Prostate gland (tissue), 2 donors: ENCODE data around the gene ANKRD40CL. TPM values are rescaled to one million over a fixed set of nuclear protein-coding genes. Genes with fewer than 3 reads are reported as not detected.

Source experiments
- DNase-seq: peaks from one replicate; pipeline ENCODE4 v3.0.0-alpha.2; 2019; ENCODE audit warnings: low spot score
- H3K27ac ChIP-seq, 2 donors: fragments of 200-600 bp; sonication (generic); 2 replicates each; pipeline ENCODE4 v1.5.1; 2017 to 2019
- H3K27me3 ChIP-seq: fragments of 200-600 bp; sonication (generic); replicated peaks from 2 replicates; pipeline ENCODE4 v1.5.1; 2019; ENCODE audit not compliant: insufficient read depth
- H3K36me3 ChIP-seq, 2 donors: fragments of 200-600 bp; sonication (generic); 1 replicate in 1 of 2; 2 replicates in 1 of 2; pipeline versions ENCODE4 v1.5.1 to v1.8.1; 2017 to 2019
- H3K4me1 ChIP-seq: fragments of 200-600 bp; sonication (generic); replicated peaks from 2 replicates; pipeline ENCODE4 v1.5.1; 2019
- H3K4me3 ChIP-seq, 2 donors: fragments of 200-600 bp; sonication (generic); 2 replicates each; pipeline ENCODE4 v1.5.1; 2017 to 2019
- H3K9me3 ChIP-seq: fragments of 200-600 bp; sonication (generic); 2 replicates; pipeline ENCODE4 v1.5.1; 2017
- CTCF ChIP-seq, 4 experiments: fragments of 200-600 bp in 2 of 4; fragments of 450-650 bp in 2 of 4; sonication (generic) in 2 of 4; IDR thresholded peaks; 1 replicate in 3 of 4; 2 replicates in 1 of 4; pipeline ENCODE4 v1.5.1; 2016 to 2019; ENCODE audit warnings: antibody characterized with exemption in 4 of 4, mild to moderate bottlenecking in 2 of 4, moderate library complexity in 2 of 4
- POLR2A ChIP-seq: fragments of 450-650 bp; IDR thresholded peaks from one replicate; pipeline ENCODE4 v1.6.1; 2016; ENCODE audit warnings: antibody characterized with exemption, mild to moderate bottlenecking
- POLR2AphosphoS5 ChIP-seq: sonication (generic); formaldehyde crosslinking; IDR thresholded peaks from one replicate; pipeline ENCODE4 v1.6.1; 2017; ENCODE audit warnings: antibody characterized with exemption
- WGBS: methylation state at CpG from one replicate; pipeline ENCODE4 v1.1.5; 2018; 5-methylcytosine and 5-hydroxymethylcytosine counted together
- intact Hi-C: fragments of 100-400 bp; cut with DNase I; formaldehyde crosslinking; loops from one replicate; pipeline ENCODE4 v1.14.2; 2022
- total RNA-seq, 2 donors: library from RNA; depleted of rRNA; stranded (reverse); fragments of >200 nt; gene quantifications; one replicate each; pipeline ENCODE4 v1.1.0, GENCODE V29; 2016

Gene ANKRD40CL
- total RNA-seq, 2 donors from 2014 or later = not detected

DNA sequence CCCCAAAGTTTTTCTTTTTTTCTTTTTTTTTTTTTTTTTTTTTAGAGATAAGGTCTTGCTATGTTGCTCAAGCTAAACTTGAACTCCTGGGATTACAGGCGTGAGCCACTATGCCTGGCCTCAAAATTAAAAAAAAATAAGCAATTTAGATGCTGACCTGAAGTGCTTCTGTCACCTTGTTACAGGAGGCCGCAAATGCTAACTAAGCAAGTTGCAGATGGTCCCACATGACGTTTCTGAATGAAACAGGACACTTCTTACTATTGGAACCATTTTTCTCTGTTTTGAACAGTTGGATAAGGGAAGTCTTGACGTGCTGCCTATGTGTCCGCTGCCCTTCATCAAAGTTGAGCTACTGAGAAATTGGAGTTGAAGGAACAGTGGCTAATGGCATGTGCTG, 8.8 kb downstream of the ANKRD40CL start:
- Histone ChIP-seq H3K9me3 (no peaks in the 10 kb centered on the region), H3K4me1 (no peaks in the 10 kb centered on the region), H3K36me3 (no peaks in the 10 kb centered on the region), H3K4me3 (no peak overlapping the region), H3K27me3 (no peaks in the 10 kb centered on the region), H3K27ac (no peak overlapping the region)
- TF ChIP-seq POLR2AphosphoS5 (no peak), POLR2A (no peak), CTCF (IDR thresholded peaks at IDR 0.05) (no peak)
- no peak for DNase-seq
- intact Hi-C loops = no loop called here
- WGBS = 55% methylated on average over 5 of the region's 5 CpGs

- intact Hi-C loops = no loop called here
- no peak overlapping the region for H3K27ac ChIP-seq
- TF ChIP-seq POLR2A = no peak
- no peaks in the 10 kb centered on the region for H3K4me1 ChIP-seq
- no peaks in the 10 kb centered on the region for H3K27me3 ChIP-seq
- WGBS = 55% methylated on average over 2 of the region's 2 CpGs
- no peak overlapping the region for H3K4me3 ChIP-seq
- H3K36me3 ChIP-seq = no peaks in the 10 kb centered on the region
- DNase-seq = no peak
- H3K9me3 ChIP-seq = no peaks in the 10 kb centered on the region
Observed at GRCh38 chr17:50754521-50754920, 12.8 kb downstream of the ANKRD40CL start.

DNA sequence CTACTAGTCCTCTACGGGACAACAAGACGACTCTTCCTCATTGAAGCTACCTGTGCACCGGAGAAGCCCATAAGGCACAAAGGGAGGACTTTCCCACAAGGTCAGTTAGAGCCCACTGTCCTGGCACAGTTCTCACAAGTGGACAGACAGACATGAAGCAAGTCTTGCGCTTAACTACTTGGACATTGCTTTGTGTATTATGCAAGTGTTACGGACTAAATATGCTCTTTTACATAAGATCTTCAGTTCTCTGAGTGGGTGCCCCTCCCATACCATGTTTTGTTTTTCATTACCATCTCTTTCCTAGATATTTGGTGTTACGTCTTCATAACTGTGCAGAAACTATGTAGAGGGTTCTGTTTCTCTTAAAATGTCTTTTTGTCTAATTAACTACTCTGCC, 18.1 kb downstream of the ANKRD40CL start:
- Histone ChIP-seq H3K4me1 (no peaks in the 10 kb centered on the region), H3K27me3 (no peaks in the 10 kb centered on the region), H3K27ac (no peak overlapping the region), H3K36me3 (peaks cover 0 to 8% of the 10 kb centered on the region in 2 donors), H3K9me3 (no peaks in the 10 kb centered on the region), H3K4me3 (no peak overlapping the region)
- intact Hi-C loops = no loop called here
- TF ChIP-seq CTCF (IDR thresholded peaks at IDR 0.05) (no peak), POLR2AphosphoS5 (no peak), POLR2A (no peak)
- 89% methylated on average over 6 of the region's 6 CpGs for WGBS
- DNase-seq = no peak

DNA sequence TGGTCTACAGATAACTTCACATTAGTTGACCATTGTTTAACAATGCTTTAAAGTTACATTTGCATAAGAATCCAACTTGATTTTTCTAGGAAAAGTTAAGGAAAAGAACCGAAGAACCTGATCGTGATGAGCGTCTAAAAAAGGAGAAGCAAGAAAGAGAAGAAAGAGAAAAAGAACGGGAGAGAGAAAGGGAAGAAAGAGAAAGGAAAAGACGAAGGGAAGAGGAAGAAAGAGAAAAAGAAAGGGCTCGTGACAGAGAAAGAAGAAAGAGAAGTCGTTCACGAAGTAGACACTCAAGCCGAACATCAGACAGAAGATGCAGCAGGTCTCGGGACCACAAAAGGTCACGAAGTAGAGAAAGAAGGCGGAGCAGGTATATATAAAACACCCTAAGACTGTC, 21.7 kb downstream of the ANKRD40CL start:
- no peak overlapping the region for H3K27ac ChIP-seq
- intact Hi-C loops = no loop called here
- TF ChIP-seq POLR2A = no peak
- TF ChIP-seq CTCF (IDR thresholded peaks at IDR 0.05) = no peak
- TF ChIP-seq POLR2AphosphoS5 = no peak
- peaks cover 4 to 18% of the 10 kb centered on the region in 2 donors for H3K36me3 ChIP-seq
- H3K4me1 ChIP-seq = no peaks in the 10 kb centered on the region
- WGBS = 87% methylated on average over 12 of the region's 12 CpGs
- H3K9me3 ChIP-seq = no peaks in the 10 kb centered on the region
- no peak overlapping the region for H3K4me3 ChIP-seq
- DNase-seq = no peak
- H3K27me3 ChIP-seq = no peaks in the 10 kb centered on the region

DNA sequence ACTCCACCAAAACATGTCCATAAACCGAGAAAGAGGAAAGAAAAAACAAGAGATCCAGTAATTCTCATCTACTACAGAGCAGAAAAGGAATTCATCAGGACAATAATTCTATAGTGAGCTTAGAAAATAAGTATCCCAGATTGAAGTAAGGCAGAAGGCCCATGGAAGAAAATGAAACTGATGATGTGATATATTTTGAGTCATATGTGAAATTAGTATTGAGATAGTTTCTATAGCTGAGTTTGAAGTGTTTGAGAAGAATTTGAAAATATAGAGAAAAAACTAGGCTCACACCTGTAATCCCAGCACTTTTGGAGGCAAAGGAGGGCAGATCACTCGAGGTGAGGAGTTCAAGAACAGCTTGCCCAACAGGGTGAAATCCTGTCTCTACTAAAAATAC, 28.2 kb downstream of the ANKRD40CL start:
- peaks cover 4 to 11% of the 10 kb centered on the region in 2 donors for H3K36me3 ChIP-seq
- no peak overlapping the region for H3K4me3 ChIP-seq
- intact Hi-C loops = no loop called here
- DNase-seq = no peak
- no peaks in the 10 kb centered on the region for H3K4me1 ChIP-seq
- H3K27me3 ChIP-seq = no peaks in the 10 kb centered on the region
- 83% methylated on average over 2 of the region's 2 CpGs for WGBS
- TF ChIP-seq POLR2A = no peak
- TF ChIP-seq CTCF (IDR thresholded peaks at IDR 0.05) = no peak
- TF ChIP-seq POLR2AphosphoS5 = no peak
- H3K27ac ChIP-seq = no peak overlapping the region
- H3K9me3 ChIP-seq = no peaks in the 10 kb centered on the region
